Testis (tissue), 3 donors: ENCODE results near the gene MBTD1. TPM values are rescaled to one million over a fixed set of nuclear protein-coding genes. Genes with fewer than 3 reads are reported as not detected.

Source experiments
- DNase-seq: peaks from one replicate; pipeline ENCODE4 v3.0.0-alpha.2; 2019
- H3K27ac ChIP-seq, 2 donors: fragments of 200-600 bp; sonication (generic); one replicate each; pipeline ENCODE4 v1.5.1; 2019
- H3K27me3 ChIP-seq: fragments of 200-600 bp; sonication (generic); one replicate; pipeline ENCODE4 v1.5.1; 2019
- H3K36me3 ChIP-seq: fragments of 200-600 bp; sonication (generic); one replicate; pipeline ENCODE4 v1.5.1; 2017; ENCODE audit warnings: low read depth; ENCODE audit errors: missing control alignments
- H3K4me1 ChIP-seq: fragments of 200-600 bp; sonication (generic); one replicate; pipeline ENCODE4 v1.5.1; 2019
- H3K4me3 ChIP-seq, 2 donors: fragments of 200-600 bp; sonication (generic); one replicate each; pipeline ENCODE4 v1.5.1; 2017 to 2019
- H3K9me3 ChIP-seq: fragments of 200-600 bp; sonication (generic); one replicate; pipeline ENCODE4 v1.5.1; 2017
- POLR2A ChIP-seq: fragments of 450-650 bp; IDR thresholded peaks from one replicate; pipeline ENCODE4 v1.6.1; 2017; ENCODE audit warnings: antibody characterized with exemption, mild to moderate bottlenecking, moderate library complexity
- WGBS, 2 donors: methylation state at CpG; one replicate each; pipeline ENCODE4 v1.1.5; 2018; 5-methylcytosine and 5-hydroxymethylcytosine counted together
- intact Hi-C: fragments of 100-400 bp; cut with DNase I; formaldehyde crosslinking; loops from one replicate; pipeline ENCODE4 v1.15.1; 2023; ENCODE audit warnings: low total_unique reads
- polyA plus RNA-seq: library from polyadenylated mRNA; stranded (reverse); fragments of 350-450 nt; fragmentation: Illumina TruSeq; extraction: RNeasy Lipid Tissue Mini Kit (QIAGEN cat#74804); gene quantifications from one replicate; pipeline ENCODE4 v1.2.3, GENCODE V29; 2014; ENCODE audit warnings: low read depth, low replicate concordance; ENCODE audit not compliant: insufficient read depth
- total RNA-seq, 2 donors: library from RNA; depleted of rRNA; stranded (reverse); fragments of >200 nt; gene quantifications; one replicate each; pipeline ENCODE4 v1.2.3, GENCODE V29; 2016
- TF ChIP-seq, protein P1 (sequence below), 3 experiments: fragments of 450-650 bp in 2 of 3; fragments of 200-600 bp in 1 of 3; sonication (generic) in 1 of 3; IDR thresholded peaks; one replicate each; pipeline ENCODE4 v1.5.1; 2016 to 2019; ENCODE audit warnings: antibody characterized with exemption in 3 of 3, mild to moderate bottlenecking in 2 of 3, moderate library complexity in 1 of 3

MBTD1 gene
- total and polyA plus RNA-seq, 3 donors from 2014 or later, result 49.1 to 68.3 (median 55.2) TPM

GRCh38 chr17:51170736-51171135, 89.1 kb downstream of the MBTD1 start:
- TF ChIP-seq, protein P1, sequence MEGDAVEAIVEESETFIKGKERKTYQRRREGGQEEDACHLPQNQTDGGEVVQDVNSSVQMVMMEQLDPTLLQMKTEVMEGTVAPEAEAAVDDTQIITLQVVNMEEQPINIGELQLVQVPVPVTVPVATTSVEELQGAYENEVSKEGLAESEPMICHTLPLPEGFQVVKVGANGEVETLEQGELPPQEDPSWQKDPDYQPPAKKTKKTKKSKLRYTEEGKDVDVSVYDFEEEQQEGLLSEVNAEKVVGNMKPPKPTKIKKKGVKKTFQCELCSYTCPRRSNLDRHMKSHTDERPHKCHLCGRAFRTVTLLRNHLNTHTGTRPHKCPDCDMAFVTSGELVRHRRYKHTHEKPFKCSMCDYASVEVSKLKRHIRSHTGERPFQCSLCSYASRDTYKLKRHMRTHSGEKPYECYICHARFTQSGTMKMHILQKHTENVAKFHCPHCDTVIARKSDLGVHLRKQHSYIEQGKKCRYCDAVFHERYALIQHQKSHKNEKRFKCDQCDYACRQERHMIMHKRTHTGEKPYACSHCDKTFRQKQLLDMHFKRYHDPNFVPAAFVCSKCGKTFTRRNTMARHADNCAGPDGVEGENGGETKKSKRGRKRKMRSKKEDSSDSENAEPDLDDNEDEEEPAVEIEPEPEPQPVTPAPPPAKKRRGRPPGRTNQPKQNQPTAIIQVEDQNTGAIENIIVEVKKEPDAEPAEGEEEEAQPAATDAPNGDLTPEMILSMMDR (IDR thresholded peaks at IDR 0.05), result no peak
- no peak for TF ChIP-seq POLR2A
- no peaks in the 10 kb centered on the region for H3K9me3 ChIP-seq
- intact Hi-C loops, result no loop called here
- WGBS, 2 donors, result 84 to 89% methylated on average over 2 of the region's 2 CpGs
- H3K27me3 ChIP-seq, result no peaks in the 10 kb centered on the region
- no peaks in the 10 kb centered on the region for H3K36me3 ChIP-seq
- no peak for DNase-seq
- H3K27ac ChIP-seq, result no peak overlapping the region
- H3K4me3 ChIP-seq, result no peak overlapping the region
- H3K4me1 ChIP-seq, result peaks cover 8% of the 10 kb centered on the region

DNA sequence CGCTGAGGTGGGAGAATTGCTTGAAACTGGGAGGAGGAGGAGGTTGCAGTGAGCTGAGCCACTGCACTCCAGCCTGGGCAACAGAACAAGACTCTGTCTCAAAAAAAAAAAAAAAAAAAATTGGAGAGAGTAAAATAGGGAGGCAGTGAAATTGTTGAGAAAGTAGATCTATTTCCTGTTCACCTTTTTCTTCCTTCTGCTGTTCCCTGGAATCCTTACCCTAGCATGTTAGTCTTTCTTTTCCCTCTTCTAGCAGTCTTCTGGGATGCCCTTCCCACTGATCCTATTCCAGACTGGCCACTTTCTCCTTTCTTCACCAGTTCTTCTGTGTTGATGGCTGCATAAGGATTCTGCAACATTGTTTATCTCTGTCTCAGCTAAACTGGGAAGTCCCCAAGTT, 90.5 kb downstream of the MBTD1 start:
- H3K9me3 ChIP-seq, result no peaks in the 10 kb centered on the region
- TF ChIP-seq, protein P1 (IDR thresholded peaks at IDR 0.05), result no peak
- TF ChIP-seq POLR2A, result no peak
- no peak for DNase-seq
- intact Hi-C loops, result no loop called here
- 66 to 91% methylated on average over 1 of the region's 1 CpG for WGBS, 2 donors
- no peak overlapping the region for H3K27ac ChIP-seq
- peaks cover 14% of the 10 kb centered on the region for H3K4me1 ChIP-seq
- H3K4me3 ChIP-seq, result no peak overlapping the region
- no peaks in the 10 kb centered on the region for H3K36me3 ChIP-seq
- no peaks in the 10 kb centered on the region for H3K27me3 ChIP-seq

GRCh38 chr17:51166987-51167931, 92.6 kb downstream of the MBTD1 start:
- TF ChIP-seq POLR2A, result no peak
- TF ChIP-seq, protein P1 (IDR thresholded peaks at IDR 0.05), result peak; percentile 24 to 71 (median 40)
- no peaks in the 10 kb centered on the region for H3K9me3 ChIP-seq
- WGBS, 2 donors, result 9 to 30% methylated on average over 18 to 42 of the region's 42 CpGs
- no peaks in the 10 kb centered on the region for H3K27me3 ChIP-seq
- no peaks in the 10 kb centered on the region for H3K36me3 ChIP-seq
- H3K27ac ChIP-seq, result peak overlapping the region; percentile 72 to 92
- peak; percentile 58 for DNase-seq
- intact Hi-C loops, result no loop called here
- peaks cover 14% of the 10 kb centered on the region for H3K4me1 ChIP-seq
- peak overlapping the region; percentile 77 to 91 for H3K4me3 ChIP-seq

DNA sequence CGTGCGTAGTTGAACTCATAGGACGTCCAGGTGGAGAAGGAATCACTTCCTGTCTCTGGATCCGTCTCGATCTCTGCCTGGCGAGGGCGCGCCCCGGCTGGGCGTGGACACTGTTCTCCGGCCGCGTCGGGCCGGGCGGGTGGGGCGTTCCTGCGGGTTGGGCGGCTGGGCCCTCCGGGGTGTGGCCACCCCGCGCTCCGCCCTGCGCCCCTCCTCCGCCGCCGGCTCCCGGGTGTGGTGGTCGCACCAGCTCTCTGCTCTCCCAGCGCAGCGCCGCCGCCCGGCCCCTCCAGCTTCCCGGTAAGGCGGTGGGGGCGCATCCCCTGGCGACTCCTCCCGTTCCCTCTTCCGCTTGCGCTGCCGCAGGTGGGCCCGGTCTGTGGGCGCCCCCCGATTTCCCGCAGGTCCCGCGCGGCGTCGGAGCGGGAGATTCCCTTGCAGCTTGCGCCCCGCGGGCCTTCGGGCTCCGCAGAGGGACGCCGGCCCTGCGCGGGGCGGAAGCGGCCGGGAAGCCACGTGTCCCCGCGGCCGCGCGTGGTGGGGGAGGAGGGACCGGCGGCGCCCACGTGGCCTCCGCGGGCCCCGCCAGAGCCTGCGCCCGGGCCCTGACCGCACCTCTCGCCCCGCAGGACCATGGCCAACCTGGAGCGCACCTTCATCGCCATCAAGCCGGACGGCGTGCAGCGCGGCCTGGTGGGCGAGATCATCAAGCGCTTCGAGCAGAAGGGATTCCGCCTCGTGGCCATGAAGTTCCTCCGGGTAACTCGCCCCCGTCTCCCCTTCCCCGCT, 93.5 kb downstream of the MBTD1 start, which contains the start of gene NME2:
Gene NME2, plus strand, starts transcription at position 214 of the 789 bp plus-strand sequence. Its CDS starts 420 bp downstream, at position 634.
- no peaks in the 10 kb centered on the region for H3K36me3 ChIP-seq
- WGBS, 2 donors, result 0% methylated on average over 13 to 74 of the region's 98 CpGs
- no peaks in the 10 kb centered on the region for H3K27me3 ChIP-seq
- intact Hi-C loops, result no loop called here
- no peaks in the 10 kb centered on the region for H3K9me3 ChIP-seq
- peak within 1 kb of the TSS; percentile 72 to 92 for H3K27ac ChIP-seq
- H3K4me1 ChIP-seq, result peaks cover 14% of the 10 kb centered on the region
- TF ChIP-seq POLR2A, result no peak
- TF ChIP-seq, protein P1 (IDR thresholded peaks at IDR 0.05), result no peak
- peak; percentile 91 for DNase-seq
- peak within 1 kb of the TSS; percentile 77 to 91 for H3K4me3 ChIP-seq
